Spinal cord (tissue), 4 donors: ENCODE measurements around the gene DRAXIN. TPM values are rescaled to one million over a fixed set of nuclear protein-coding genes. Genes with fewer than 3 reads are reported as not detected.

Experiments used
- polyA plus RNA-seq, 2 donors: library from polyadenylated mRNA; unstranded; fragments of 120-200 nt; gene quantifications; one replicate each; pipeline ENCODE4 v1.2.1, GENCODE V29; 2013; ENCODE audit not compliant: insufficient read length in 2 of 2
- total RNA-seq, 2 donors: library from RNA; depleted of rRNA in 1 of 2; stranded (reverse); fragments of 120-200 nt in 1 of 2; fragments of >200 nt in 1 of 2; gene quantifications; one replicate each; pipeline versions ENCODE4 v1.2.3 to v1.2.4, GENCODE V29; 2013 to 2014

Gene DRAXIN
- total and polyA plus RNA-seq, 4 donors: 5.8 to 18.3 (median 8.9) TPM

Other genes starting within 250 kb of the DRAXIN start
- 1 to 10 TPM; 7.4 to 8.3 TPM for gene DISP3, start 212.6 kb upstream of the DRAXIN start, total RNA-seq
- 10 to 100 TPM; 28.5 to 29.3 TPM for gene DISP3, start 212.6 kb upstream of the DRAXIN start, polyA plus RNA-seq
- gene FBXO2, start 37.3 kb upstream of the DRAXIN start, total RNA-seq: 10 to 100 TPM; 19.3 to 19.4 TPM
- 10 to 100 TPM; 44.0 to 45.0 TPM for gene FBXO2, start 37.3 kb upstream of the DRAXIN start, polyA plus RNA-seq
- 10 to 100 TPM; 33.3 to 43.4 TPM for gene FBXO44, start 36.8 kb upstream of the DRAXIN start, total RNA-seq
- gene FBXO44, start 36.8 kb upstream of the DRAXIN start, polyA plus RNA-seq: 100 to 1,000 TPM; 116 to 136 TPM
- 10 to 100 TPM in 1 of 2 donors, 1 to 10 TPM in 1; 5.9 to 12.4 TPM for gene FBXO6, start 27.5 kb upstream of the DRAXIN start, total RNA-seq
- gene FBXO6, start 27.5 kb upstream of the DRAXIN start, polyA plus RNA-seq: 10 to 100 TPM; 11.6 to 14.6 TPM
- gene MAD2L2, start 10.6 kb upstream of the DRAXIN start, total RNA-seq: 10 to 100 TPM; 27.3 to 63.9 TPM
- 10 to 100 TPM; 60.8 to 70.8 TPM for gene MAD2L2, start 10.6 kb upstream of the DRAXIN start, polyA plus RNA-seq
- 10 to 100 TPM; 11.8 to 45.1 TPM for gene AGTRAP, start 44.4 kb downstream of the DRAXIN start, total RNA-seq
- gene AGTRAP, start 44.4 kb downstream of the DRAXIN start, polyA plus RNA-seq: 10 to 100 TPM; 19.3 to 24.1 TPM
- gene C1orf167, start 70.5 kb downstream of the DRAXIN start, total RNA-seq: 1 to 10 TPM in 1 of 2 donors, under 1 TPM in 1; 0.30 to 4.7 TPM
- gene C1orf167, start 70.5 kb downstream of the DRAXIN start, polyA plus RNA-seq: under 1 TPM in 1 of 2 donors, not detected in 1; 0.23 TPM
- gene MTHFR, start 114.3 kb downstream of the DRAXIN start, total RNA-seq: 10 to 100 TPM; 25.8 to 49.1 TPM
- gene MTHFR, start 114.3 kb downstream of the DRAXIN start, polyA plus RNA-seq: 10 to 100 TPM; 20.9 to 36.2 TPM
- gene CLCN6, start 114.5 kb downstream of the DRAXIN start, total RNA-seq: 10 to 100 TPM; 16.5 to 17.1 TPM
- 10 to 100 TPM; 36.8 to 49.3 TPM for gene CLCN6, start 114.5 kb downstream of the DRAXIN start, polyA plus RNA-seq
- gene NPPA, start 156.1 kb downstream of the DRAXIN start, total RNA-seq: under 1 TPM; 0.61 to 0.99 TPM
- 1 to 10 TPM; 4.7 to 5.0 TPM for gene NPPA, start 156.1 kb downstream of the DRAXIN start, polyA plus RNA-seq
- 1 to 10 TPM in 1 of 2 donors, under 1 TPM in 1; 0.83 to 1.5 TPM for gene NPPB, start 167.2 kb downstream of the DRAXIN start, total RNA-seq
- gene NPPB, start 167.2 kb downstream of the DRAXIN start, polyA plus RNA-seq: 1 to 10 TPM; 3.1 to 4.5 TPM
- gene KIAA2013, start 234.7 kb downstream of the DRAXIN start, total RNA-seq: 10 to 100 TPM; 18.0 to 33.8 TPM
- 10 to 100 TPM; 35.3 to 35.4 TPM for gene KIAA2013, start 234.7 kb downstream of the DRAXIN start, polyA plus RNA-seq
- 100 to 1,000 TPM in 1 of 2 donors, 10 to 100 TPM in 1; 47.7 to 108 TPM for gene PLOD1, start 243.0 kb downstream of the DRAXIN start, total RNA-seq
- gene PLOD1, start 243.0 kb downstream of the DRAXIN start, polyA plus RNA-seq: 10 to 100 TPM; 66.5 to 80.0 TPM